K562 (cell line): ENCODE measurements around the gene FAM53B. TPM values are rescaled to one million over a fixed set of nuclear protein-coding genes. Genes with fewer than 3 reads are reported as not detected.

Experiments used
- ATAC-seq: fragments of 200-7000 bp; cut with Tn5 transposase; 3 replicates; pipeline ENCODE4 v1.9.1; 2020; ENCODE audit warnings: moderate library complexity
- BruUV-seq: library from RNA; stranded (reverse); fragments of 400-500 nt; replicated peaks from 2 replicates; lab custom pipeline; 2021; lab: Mats Ljungman, UMichigan
- CTCF ChIA-PET: fragments of 300-600 bp; formaldehyde crosslinking; extraction: SDS; loops from one replicate; lab custom pipeline; 2021; ENCODE audit warnings: low intra/inter-chr PET ratio; lab: Yijun Ruan, JAX
- POLR2A ChIA-PET: fragments of 300-600, 350-650 bp; sonication (Branson Sonifier 250); formaldehyde crosslinking; extraction: SDS; loops from one replicate; lab custom pipeline; 2021; ENCODE audit warnings: antibody characterized with exemption, inconsistent platforms; lab: Yijun Ruan, JAX
- DNase-seq, 4 experiments: peaks; one replicate each; pipeline versions ENCODE4 v3.0.0 to v3.0.0-alpha.2; 2011 to 2018; ENCODE audit warnings: low spot score in 3 of 4, mixed read lengths in 3 of 4; ENCODE audit errors: extremely low read depth in 1 of 4
- FAIRE-seq: peaks from 2 replicates; lab custom pipeline; 2011; peaks lifted over from hg19 to GRCh38; lab: Jason Lieb, UNC
- H2AFZ ChIP-seq: 2 replicates; pipeline ENCODE4 v1.6.0; 2011; ENCODE audit warnings: low read depth, low read length, control low read depth, inconsistent platforms
- H3K27ac ChIP-seq: fragments of 200-600 bp; 3 replicates; pipeline ENCODE4 v1.8.0; 2011; ENCODE audit warnings: low read depth, mild to moderate bottlenecking, control low read depth, inconsistent platforms, low read length, moderate library complexity, mixed read lengths; ENCODE audit errors: extremely low read depth
- H3K27me3 ChIP-seq, 2 experiments: fragments of 300-600 bp in 1 of 2; 2 replicates in 1 of 2; 3 replicates in 1 of 2; pipeline versions ENCODE4 v1.6.0 to v1.8.0; 2011; ENCODE audit warnings: inconsistent platforms in 2 of 2, low read length in 2 of 2, mild to moderate bottlenecking in 1 of 2, mixed read lengths in 1 of 2, moderate library complexity in 1 of 2; ENCODE audit not compliant: control insufficient read depth in 2 of 2, insufficient read depth in 2 of 2
- H3K36me3 ChIP-seq: fragments of 300-600 bp; 3 replicates; pipeline ENCODE4 v1.8.0; 2011; ENCODE audit warnings: mild to moderate bottlenecking, low read length, inconsistent platforms; ENCODE audit not compliant: control insufficient read depth, insufficient read depth
- H3K4me1 ChIP-seq, 2 experiments: fragments of 200-600 bp in 1 of 2; replicated peaks in 1 of 2; 2 replicates in 1 of 2; 3 replicates in 1 of 2; pipeline versions ENCODE4 v1.5.1 to v1.8.0; 2011; ENCODE audit warnings: inconsistent platforms in 2 of 2, low read length in 2 of 2, mild to moderate bottlenecking in 1 of 2, mixed read lengths in 1 of 2, moderate library complexity in 1 of 2; ENCODE audit not compliant: control insufficient read depth in 2 of 2, insufficient read depth in 2 of 2
- H3K4me2 ChIP-seq: 2 replicates; pipeline ENCODE4 v1.6.1; 2011; ENCODE audit warnings: low read length, control low read depth, inconsistent platforms, mixed read lengths; ENCODE audit not compliant: insufficient read depth
- H3K4me3 ChIP-seq: fragments of 200-600 bp; sonication (generic), shearing (Covaris generic); 2 replicates; pipeline ENCODE4 v1.5.1; 2016; ENCODE audit warnings: control low read depth, inconsistent platforms
- H3K79me2 ChIP-seq: fragments of 200-600 bp; 3 replicates; pipeline ENCODE4 v1.8.0; 2011; ENCODE audit warnings: low read length, inconsistent platforms; ENCODE audit not compliant: control insufficient read depth, insufficient read depth
- H3K9ac ChIP-seq, 2 experiments: 2 replicates each; pipeline versions ENCODE4 v1.6.0 to v1.6.1; 2011; ENCODE audit warnings: low read depth in 2 of 2, low read length in 2 of 2, control low read depth in 1 of 2, inconsistent platforms in 1 of 2, mild to moderate bottlenecking in 1 of 2, mixed read lengths in 1 of 2; ENCODE audit not compliant: insufficient read depth in 1 of 2
- H3K9me1 ChIP-seq: one replicate; pipeline ENCODE4 v1.6.0; 2011; ENCODE audit warnings: inconsistent platforms, mild to moderate bottlenecking, low read length, moderate library complexity; ENCODE audit not compliant: control insufficient read depth, insufficient read depth
- H3K9me3 ChIP-seq: replicated peaks from 2 replicates; pipeline ENCODE4 v1.5.1; 2011; ENCODE audit warnings: low read depth, low read length, inconsistent platforms; ENCODE audit not compliant: control insufficient read depth, insufficient read depth
- H4K20me1 ChIP-seq: replicated peaks from 2 replicates; pipeline ENCODE4 v1.6.1; 2011; ENCODE audit warnings: low read length, inconsistent platforms, mixed read lengths; ENCODE audit not compliant: control insufficient read depth, insufficient read depth
- ADNP ChIP-seq: fragments of 200-800 bp; sonication (Bioruptor generic); IDR thresholded peaks from 2 replicates; pipeline ENCODE4 v1.6.1; 2016; ENCODE audit warnings: missing genetic modification characterization, missing compliant biosample characterization
- ARHGAP35 ChIP-seq: fragments of 450-650 bp; IDR thresholded peaks from 2 replicates; pipeline ENCODE4 v1.6.1; 2018; ENCODE audit not compliant: partially characterized antibody
- PHF21A ChIP-seq: fragments of 450-650 bp; IDR thresholded peaks from 2 replicates; pipeline ENCODE4 v1.6.1; 2017; ENCODE audit warnings: low read depth, borderline replicate concordance
- SNAPC5 ChIP-seq: fragments of 250-450 bp; sonication (Bioruptor Pico); IDR thresholded peaks from 2 replicates; pipeline ENCODE4 v1.8.0; 2021; ENCODE audit warnings: moderate library complexity, mild to moderate bottlenecking, inconsistent platforms
- ZBED1 ChIP-seq: IDR thresholded peaks from 2 replicates; pipeline ENCODE4 v1.6.1; 2014
- ZBTB43 ChIP-seq: sonication (generic); formaldehyde crosslinking; IDR thresholded peaks from 2 replicates; pipeline ENCODE4 v1.8.0; 2023; ENCODE audit warnings: mild to moderate bottlenecking, missing genetic modification reagents
- ZHX1 ChIP-seq: fragments of 150-350 bp; conservative IDR thresholded peaks from 2 replicates; pipeline ENCODE4 v1.6.1; 2014; ENCODE audit warnings: low read length
- ZKSCAN3 ChIP-seq: fragments of 250-450 bp; sonication (Bioruptor Pico); IDR thresholded peaks from 2 replicates; pipeline ENCODE4 v1.4.0; 2020
- ZNF174 ChIP-seq: fragments of 250-450 bp; sonication (Bioruptor Pico); IDR thresholded peaks from 2 replicates; pipeline ENCODE4 v1.4.0; 2020; ENCODE audit warnings: mild to moderate bottlenecking
- ZNF696 ChIP-seq: fragments of 250-450 bp; sonication (Bioruptor Pico); conservative IDR thresholded peaks from 2 replicates; pipeline ENCODE4 v1.4.0; 2020; ENCODE audit warnings: mild to moderate bottlenecking, moderate library complexity
- WGBS: fragments of 100-300 bp; shearing (Covaris generic); methylation state at CpG from one replicate; pipeline ENCODE4 v1.1.6; 2016; ENCODE audit warnings: low coverage, mixed read lengths; ENCODE audit not compliant: insufficient coverage; ENCODE audit errors: missing lambda C conversion rate; 5-methylcytosine and 5-hydroxymethylcytosine counted together
- in situ Hi-C: fragments of 300-500 bp; cut with MboI; formaldehyde crosslinking; loops from 4 replicates; pipeline ENCODE4 v1.15.0; 2018; ENCODE audit warnings: inconsistent platforms, mixed read lengths
- intact Hi-C: fragments of 100-400 bp; cut with micrococcal nuclease; formaldehyde crosslinking; loops from 2 replicates; pipeline ENCODE4 v1.14.2; 2022
- polyA plus RNA-seq, 8 experiments: library from polyadenylated mRNA; depleted of rRNA in 4 of 8; stranded (reverse) in 5 of 8; unstranded in 3 of 8; fragments of >200 nt; fragmentation: Nextera tagmentation in 2 of 8; fragmentation: Illumina TruSeq in 1 of 8; extraction: Ambion mirVana in 2 of 8; extraction: Trizol in 1 of 8; gene quantifications; 2 replicates each; pipeline versions ENCODE4 v1.2.1 to v1.2.3, GENCODE V29; 2011 to 2014; ENCODE audit warnings: inconsistent platforms in 1 of 8, missing spikeins in 1 of 8
- total RNA-seq, 7 experiments: library from RNA; depleted of rRNA in 6 of 7; stranded (reverse); fragments of >200 nt in 6 of 7; fragmentation: Illumina TruSeq in 2 of 7; extraction: Trizol in 2 of 7; gene quantifications; 2 replicates each; pipeline versions ENCODE4 v1.2.1 to v1.2.3, GENCODE V29; 2011 to 2021; ENCODE audit warnings: low replicate concordance in 1 of 7

The FAM53B gene
- total and polyA plus RNA-seq, 9 of the 15 experiments (the other 6 are each of a cell fraction or from before 2014, with no cell fraction given) = 0.03 to 16.5 (median 5.0) TPM

- H4K20me1 ChIP-seq = peaks cover 4% of the 10 kb centered on the region; the same call in 1 of the 2 replicates
- DNase-seq (no peak), FAIRE-seq (no peak)
- no TSS peak for BruUV-seq
- H3K4me2 ChIP-seq = no peak overlapping the region
- no peak overlapping the region for H3K9ac ChIP-seq
- ChIA-PET CTCF (no interaction called here), POLR2A (interaction anchor here (0.6 to 0.7 kb wide), 3 partner anchors 19 to 54 kb away, joined by 3 read pairs; no protein-coding TSS in a partner anchor)
- H3K27ac ChIP-seq = no peak overlapping the region
- peaks cover 46 to 71% of the 10 kb centered on the region in 2 experiments for H3K4me1 ChIP-seq
- in situ Hi-C loops (no loop called here), intact Hi-C loops (no loop called here)
- peaks cover 12% of the 10 kb centered on the region; the same call in 1 of the 3 replicates for H3K36me3 ChIP-seq
- no peaks in the 10 kb centered on the region for H3K27me3 ChIP-seq
- H3K9me1 ChIP-seq = no peaks in the 10 kb centered on the region
- no peak overlapping the region for H2AFZ ChIP-seq
- 87% methylated on average over 16 of the region's 30 CpGs for WGBS
- no peaks in the 10 kb centered on the region; the same call in 1 of the 2 replicates for H3K9me3 ChIP-seq
- TF ChIP-seq ZHX1 (no peak), PHF21A (no peak), ZBED1 (no peak), ZBTB43 (CRISPR knock-in tag) (no peak), ZNF696 (no peak), ZKSCAN3 (CRISPR knock-in tag) (no peak), ZNF174 (CRISPR knock-in tag) (no peak), ARHGAP35 (no peak), ADNP (tag) (no peak), SNAPC5 (CRISPR knock-in tag) (no peak)
- TF ChIP-seq, all 486 proteins: peak for 0
- ATAC-seq = no peak
- peaks cover 27% of the 10 kb centered on the region for H3K79me2 ChIP-seq
- H3K4me3 ChIP-seq = no peak overlapping the region
Measured at GRCh38 chr10:124643330-124644009, 100.7 kb downstream of the FAM53B start.
